ENCODE data around the gene PDSS2.
"Not testable (repeated sequence)": the region's sequence is repeated elsewhere in the genome, so short reads cannot be mapped to it uniquely, and the experiment has no call there.

The PDSS2 gene

DNA sequence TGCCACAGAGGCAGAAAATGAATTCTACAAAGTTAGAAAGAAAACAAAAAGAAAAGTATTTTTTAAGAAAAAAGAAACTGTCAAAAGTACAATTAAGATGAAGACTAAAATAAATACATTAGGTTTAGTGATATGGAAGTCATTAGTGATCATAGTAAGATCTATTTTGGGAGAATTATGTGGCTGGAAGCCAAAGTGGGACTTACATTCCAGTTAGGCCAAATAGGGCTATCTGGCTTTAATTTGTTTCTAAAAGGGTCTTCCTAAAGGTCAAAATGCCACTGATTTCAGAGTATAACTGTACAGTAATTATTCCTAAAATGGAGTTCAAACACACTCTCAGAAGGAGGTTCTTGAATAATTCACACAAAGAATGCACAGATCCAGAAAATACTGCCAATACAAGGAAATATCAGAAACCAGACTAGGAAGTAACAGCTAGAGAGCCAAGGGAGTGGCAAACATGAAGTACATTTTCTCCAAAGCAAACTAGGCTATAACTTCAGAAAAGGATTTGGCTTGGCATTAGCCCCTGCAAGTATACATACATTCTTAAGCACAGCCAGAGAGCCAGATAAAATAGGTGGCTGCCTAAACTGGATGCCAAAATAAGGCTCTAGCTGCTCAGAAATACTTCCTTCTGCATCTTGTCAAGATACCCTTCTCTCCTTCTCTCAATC, 45.3 kb downstream of the PDSS2 start:
- DNase-seq (ENCODE audit: low read depth) = no peak

- no peak for DNase-seq (ENCODE audit: low read depth)
Measured at GRCh38 chr6:107411161-107411560, 48.2 kb downstream of the PDSS2 start.

DNA sequence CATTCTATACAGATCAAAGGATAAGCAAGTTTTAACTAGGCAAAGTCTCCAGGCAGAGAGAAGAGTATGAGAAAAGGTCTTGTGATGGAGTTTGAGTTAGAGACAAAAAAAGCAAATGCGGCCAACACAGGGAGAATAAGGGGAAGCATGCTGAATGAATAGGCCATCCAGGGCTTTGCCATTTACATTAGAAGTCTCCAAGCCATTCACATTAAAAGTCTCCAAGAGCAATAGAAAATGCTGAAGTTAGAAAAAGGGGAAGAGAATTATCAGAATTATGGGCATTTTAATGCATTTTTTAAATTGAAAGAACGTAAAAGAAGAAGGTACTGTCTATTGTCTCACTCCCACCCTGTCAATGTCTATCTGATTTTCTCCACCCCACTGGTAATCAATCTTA, 49.4 kb downstream of the PDSS2 start:
- no peak for DNase-seq (ENCODE audit: low read depth)

- DNase-seq (ENCODE audit: low read depth) = no peak
Measured at GRCh38 chr6:107408714-107409113, 50.6 kb downstream of the PDSS2 start.

DNA sequence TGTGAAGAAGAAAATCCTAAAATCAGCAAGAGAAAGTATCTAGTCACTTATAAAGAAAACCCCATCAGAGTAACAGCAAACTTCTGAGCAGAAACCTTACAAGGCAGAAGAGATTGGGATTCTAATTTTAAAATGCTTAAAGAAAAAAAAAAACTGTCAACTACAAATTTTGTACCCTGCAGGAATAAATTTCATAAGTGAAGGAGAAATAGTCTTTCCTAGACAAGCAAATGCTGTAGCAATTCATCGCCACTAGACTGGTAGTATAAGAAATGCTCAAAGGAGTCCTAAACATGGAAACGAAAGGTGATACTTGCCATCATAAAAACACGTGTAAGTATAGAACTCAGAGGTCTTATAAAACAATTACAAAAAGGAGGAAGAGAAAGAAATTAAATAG, 54.4 kb downstream of the PDSS2 start:
- DNase-seq (ENCODE audit: low read depth) = no peak

- no peak for DNase-seq (ENCODE audit: low read depth)
Measured at GRCh38 chr6:107402533-107402932, 56.8 kb downstream of the PDSS2 start.

DNA sequence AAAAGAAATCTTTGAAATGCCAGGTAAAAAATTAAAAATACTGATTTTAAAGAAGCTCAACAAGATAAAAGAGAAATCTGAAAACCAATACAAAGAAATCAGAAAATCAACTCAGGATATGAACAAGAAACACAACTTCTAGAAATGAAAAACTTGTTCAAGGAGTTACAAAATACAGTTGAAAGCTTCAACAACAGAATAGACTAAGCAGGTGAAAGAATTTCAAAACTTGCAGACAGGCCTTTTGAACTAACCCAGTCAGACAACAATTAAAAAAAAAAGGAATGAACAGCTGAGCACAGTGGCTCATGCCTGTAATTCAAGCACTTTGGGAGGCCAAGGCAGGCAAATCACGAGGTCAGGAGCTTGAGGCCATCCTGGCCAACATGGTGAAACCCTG, 57.8 kb downstream of the PDSS2 start:
- no peak for DNase-seq (ENCODE audit: low read depth)

DNA sequence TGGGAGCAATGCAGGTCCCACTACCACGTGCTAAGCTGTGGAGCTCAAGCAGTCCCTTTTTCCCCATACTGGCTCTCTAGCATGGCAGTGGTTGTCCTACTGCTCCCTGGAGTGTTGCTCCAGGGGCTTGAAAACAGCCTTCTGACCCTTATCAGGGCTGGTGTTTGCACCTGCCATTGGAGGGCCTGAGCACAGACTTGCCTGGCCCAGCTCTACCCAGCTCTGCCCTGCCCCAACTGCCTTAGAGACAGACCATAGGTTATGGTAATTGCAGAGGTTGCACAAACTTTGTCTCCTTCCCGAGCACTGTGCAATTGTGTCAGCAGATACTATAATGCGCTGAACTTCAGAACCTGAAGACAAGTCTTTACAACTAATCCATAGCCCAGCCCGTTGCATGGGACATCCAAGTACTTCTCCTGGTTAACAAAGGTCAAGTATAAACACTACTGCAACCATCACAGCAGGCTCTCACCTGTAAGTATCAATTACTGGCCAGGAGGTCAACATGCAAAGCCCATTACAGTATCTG, 58.7 kb downstream of the PDSS2 start:
- DNase-seq (ENCODE audit: low read depth) = no peak

DNA sequence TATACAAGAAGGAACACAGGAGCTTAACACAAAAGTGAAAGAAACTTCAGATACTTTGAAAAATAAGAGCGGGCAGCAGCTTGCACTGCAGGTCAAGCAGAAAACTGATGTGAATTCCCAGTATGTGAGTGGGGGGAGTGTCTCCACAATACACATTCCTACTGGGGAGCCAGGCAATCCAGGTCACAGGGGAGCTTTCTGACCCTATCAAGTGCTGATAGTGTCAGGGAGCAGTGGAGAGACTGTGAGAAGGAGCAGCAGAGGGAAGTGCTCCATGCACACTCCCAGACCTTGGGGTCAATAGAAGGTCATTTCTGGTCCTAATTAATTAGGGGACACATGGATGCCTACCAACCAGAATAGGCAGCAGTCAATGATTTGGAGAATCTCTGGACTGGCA, 59.4 kb downstream of the PDSS2 start:
- DNase-seq (ENCODE audit: low read depth) = no peak

DNA sequence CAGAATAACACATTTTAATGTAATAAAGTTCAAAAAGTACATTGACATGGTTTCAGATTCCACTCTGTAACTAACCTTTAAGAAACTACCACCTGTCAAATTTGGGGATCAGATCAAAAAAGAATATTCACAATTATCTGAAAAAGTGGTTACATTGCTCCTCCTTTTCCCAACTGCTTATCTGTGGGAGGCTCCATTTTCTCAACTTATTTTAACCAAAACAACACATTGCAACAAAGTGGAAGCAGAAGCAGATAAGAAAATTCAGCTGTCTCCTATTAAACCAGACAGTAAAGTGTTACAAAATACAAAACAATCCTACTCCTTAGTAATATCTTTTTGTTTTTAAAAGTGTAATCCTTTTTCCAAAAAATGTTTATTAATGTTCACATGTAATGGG, 61.4 kb downstream of the PDSS2 start:
- DNase-seq (ENCODE audit: low read depth) = no peak

GRCh38 chr6:107396211-107396610, 63.2 kb downstream of the PDSS2 start:
- DNase-seq (ENCODE audit: low read depth) = no peak

GRCh38 chr6:107392069-107392468, 67.3 kb downstream of the PDSS2 start:
- no peak for DNase-seq (ENCODE audit: low read depth)

GRCh38 chr6:107390685-107391435, 68.5 kb downstream of the PDSS2 start:
- DNase-seq (ENCODE audit: low read depth) = no peak

DNA sequence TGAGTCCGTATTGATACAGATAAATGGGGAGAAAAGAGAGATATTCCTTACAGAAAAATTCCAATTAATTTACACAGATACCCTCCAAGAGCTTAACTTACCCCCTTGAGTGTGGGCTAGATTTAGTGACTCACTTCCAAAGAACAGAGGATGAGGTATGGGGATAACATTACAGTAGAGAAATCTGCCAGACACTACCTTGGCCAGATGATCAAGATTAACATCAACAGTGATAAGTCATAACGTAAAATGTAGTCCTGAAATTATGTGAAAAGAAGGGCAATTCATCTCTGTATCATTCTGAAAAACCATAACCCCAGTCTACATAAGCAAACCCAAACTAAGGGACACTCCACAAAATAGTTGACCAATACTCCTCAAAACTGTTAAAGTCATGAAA, 69.3 kb downstream of the PDSS2 start:
- DNase-seq (ENCODE audit: low read depth) = no peak

- no peak for DNase-seq (ENCODE audit: low read depth)
Measured at GRCh38 chr6:107386904-107387303, 72.5 kb downstream of the PDSS2 start.

- DNase-seq (ENCODE audit: low read depth) = no peak
Measured at GRCh38 chr6:107386340-107386739, 73.0 kb downstream of the PDSS2 start.

DNA sequence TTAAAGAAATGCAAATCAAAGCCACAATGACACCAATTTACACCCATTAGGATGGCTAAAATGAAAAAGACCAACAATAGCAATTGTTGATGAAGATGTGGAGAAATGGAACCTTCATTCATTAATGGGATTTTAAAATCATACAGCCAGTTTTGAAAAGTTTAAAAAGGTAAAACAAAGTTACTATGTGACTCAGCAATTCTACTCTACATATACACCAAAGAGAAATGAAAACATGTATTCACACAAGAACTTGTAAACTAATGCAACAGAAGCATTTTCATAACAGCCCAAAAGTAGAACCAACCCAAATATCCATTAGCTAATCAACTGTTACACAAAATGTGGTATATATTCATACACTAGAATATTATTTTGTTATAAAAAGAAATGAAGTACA, 75.7 kb downstream of the PDSS2 start:
- DNase-seq (ENCODE audit: low read depth) = no peak

DNA sequence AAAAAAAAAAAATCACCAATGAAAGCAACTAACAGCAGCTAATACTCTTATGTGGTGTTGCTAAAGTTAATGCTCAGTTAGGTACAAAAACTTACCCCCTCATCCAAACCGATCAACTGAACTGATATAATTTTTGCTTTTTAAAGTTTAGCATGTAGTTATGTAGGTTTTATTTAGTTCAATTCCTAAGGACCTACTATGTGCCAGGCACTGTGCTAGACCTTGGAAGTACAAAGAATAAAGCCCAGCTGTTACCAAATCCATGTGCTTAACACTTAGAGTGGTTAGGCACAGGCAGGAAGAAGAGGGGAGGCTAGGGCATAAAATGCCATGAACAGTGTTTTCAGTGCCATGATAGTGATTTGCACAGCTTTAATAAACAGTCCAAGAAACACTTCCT, 85.1 kb downstream of the PDSS2 start:
- DNase-seq (ENCODE audit: low read depth) = no peak

GRCh38 chr6:107369493-107369892, 89.9 kb downstream of the PDSS2 start:
- no peak for DNase-seq (ENCODE audit: low read depth)

GRCh38 chr6:107368471-107368870, 90.9 kb downstream of the PDSS2 start:
- DNase-seq (ENCODE audit: low read depth) = no peak

GRCh38 chr6:107364173-107364572, 95.2 kb downstream of the PDSS2 start:
- not testable (repeated sequence) for DNase-seq (ENCODE audit: low read depth)

DNA sequence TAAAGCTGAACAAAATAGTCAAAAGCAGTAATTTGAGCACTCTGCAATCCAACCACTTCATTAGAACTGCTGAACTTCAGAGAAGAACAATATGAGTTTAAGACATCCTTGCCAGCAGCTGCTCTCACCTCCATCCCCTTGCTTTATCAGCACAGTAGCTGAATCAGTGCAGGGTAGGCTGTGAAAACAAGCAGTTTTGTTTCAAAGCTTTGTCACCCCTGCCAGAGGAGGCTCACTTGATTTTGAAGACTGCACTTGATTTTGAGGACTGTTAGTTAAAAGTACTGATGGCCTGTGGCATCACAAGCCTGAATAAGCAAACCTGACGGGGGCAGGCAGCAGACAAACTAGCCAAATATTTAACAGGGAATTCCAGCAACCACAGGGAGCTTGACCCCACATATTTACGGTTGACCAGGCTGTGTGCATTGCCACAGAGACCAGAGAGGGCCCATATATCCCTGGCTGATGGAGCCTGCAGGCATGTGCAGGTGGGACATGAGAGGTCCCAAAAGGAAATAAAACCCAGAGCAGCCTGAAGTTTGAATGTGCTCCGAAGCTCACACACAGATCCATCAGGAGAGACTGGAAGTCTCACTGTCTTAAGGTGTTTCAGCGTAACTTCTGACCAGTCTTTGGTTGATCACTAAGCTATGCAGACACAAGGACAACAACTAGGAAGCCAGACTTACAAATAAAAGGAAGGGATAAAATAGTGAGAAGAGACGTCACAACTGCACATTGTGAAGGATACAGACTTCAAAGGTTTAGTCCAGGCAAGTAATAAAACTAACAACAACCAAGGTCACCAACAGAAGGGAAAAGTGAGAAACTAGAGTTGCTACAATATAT, 97.4 kb downstream of the PDSS2 start:
- no peak for DNase-seq (ENCODE audit: low read depth)

DNA sequence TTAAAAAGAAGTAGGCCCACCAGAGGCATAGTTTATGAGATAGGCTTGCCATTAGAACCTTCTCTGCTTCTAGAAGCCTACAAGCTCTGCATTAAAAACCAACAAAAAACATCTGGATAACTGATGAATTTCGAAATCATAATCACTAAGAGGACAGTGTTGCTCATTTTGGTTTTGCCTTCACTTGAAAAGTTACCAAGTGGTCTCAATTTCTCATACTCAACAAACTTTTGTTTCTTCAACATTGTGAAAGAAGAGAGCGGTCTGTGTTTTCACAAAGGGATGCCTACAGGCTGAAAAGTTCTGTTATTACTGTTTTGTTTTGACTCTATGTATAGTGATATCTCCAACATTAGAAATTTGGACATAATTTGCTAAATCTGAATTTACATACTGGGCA, 98.9 kb downstream of the PDSS2 start:
- no peak for DNase-seq (ENCODE audit: low read depth)

Data from stimulated activated CD8-positive, alpha-beta memory T cell treated with anti-CD3 and anti-CD28 coated beads, Interleukin-4, amount 100 ng/mL, for 24 hours (primary cell).